Lower leg skin (tissue), 3 donors: ENCODE data around the gene AUTS2.

Source experiments
- CTCF ChIP-seq, 3 donors: fragments of 450-650 bp; IDR thresholded peaks; one replicate each; pipeline ENCODE4 v1.5.1; 2016; ENCODE audit warnings: antibody characterized with exemption in 3 of 3, mild to moderate bottlenecking in 3 of 3, moderate library complexity in 2 of 3
- POLR2A ChIP-seq, 2 donors: fragments of 450-650 bp; IDR thresholded peaks; one replicate each; pipeline ENCODE4 v1.6.1; 2016 to 2017; ENCODE audit warnings: antibody characterized with exemption in 2 of 2, mild to moderate bottlenecking in 1 of 2, moderate library complexity in 1 of 2

GRCh38 chr7:69817841-69818635 lies 219.8 kb downstream of the AUTS2 start:
- TF ChIP-seq CTCF (IDR thresholded peaks at IDR 0.05) (no peak), POLR2A (IDR thresholded peaks at IDR 0.05) (no peak)
